HepG2 (cell line): Measurements from ENCODE around the gene NMUR2. TPM values are rescaled to one million over a fixed set of nuclear protein-coding genes. Genes with fewer than 3 reads are reported as not detected.

Source experiments
- ATAC-seq: fragments of 200-7000 bp; cut with Tn5 transposase; 3 replicates; pipeline ENCODE4 v1.9.1; 2020; ENCODE audit warnings: mild to moderate bottlenecking, moderate library complexity
- BruUV-seq: library from RNA; stranded (reverse); fragments of 400-500 nt; replicated peaks from 2 replicates; lab custom pipeline; 2021; lab: Mats Ljungman, UMichigan
- CTCF ChIA-PET: fragments of 300-600 bp; formaldehyde crosslinking; extraction: SDS; loops from one replicate; lab custom pipeline; 2021; ENCODE audit warnings: low total read pairs, inconsistent platforms, low intra/inter-chr PET ratio; lab: Yijun Ruan, JAX
- POLR2A ChIA-PET: fragments of 350-600 bp; sonication (Branson Sonifier 250); formaldehyde crosslinking; loops from one replicate; lab custom pipeline; 2020; ENCODE audit warnings: antibody characterized with exemption, inconsistent platforms; lab: Yijun Ruan, JAX
- DNase-seq: peaks from one replicate; pipeline ENCODE4 v3.0.0-alpha.2; 2015; ENCODE audit warnings: low spot score
- FAIRE-seq: peaks from 3 replicates; lab custom pipeline; 2011; peaks lifted over from hg19 to GRCh38; lab: Jason Lieb, UNC
- H2AFZ ChIP-seq: one replicate; pipeline ENCODE4 v1.6.1; 2011; ENCODE audit warnings: low read length, inconsistent platforms
- H3K27ac ChIP-seq: fragments of 300-600 bp; 3 replicates; pipeline ENCODE4 v1.8.0; 2011; ENCODE audit warnings: mixed run types, mild to moderate bottlenecking, mixed read lengths, low read length, inconsistent platforms; ENCODE audit not compliant: insufficient read depth; ENCODE audit errors: extremely low read length
- H3K27me3 ChIP-seq, 2 experiments: fragments of 200-600 bp in 1 of 2; 2 replicates in 1 of 2; 3 replicates in 1 of 2; pipeline versions ENCODE4 v1.6.0 to v1.8.0; 2011; ENCODE audit warnings: low read length in 2 of 2, mild to moderate bottlenecking in 2 of 2, moderate library complexity in 2 of 2, inconsistent platforms in 1 of 2; ENCODE audit not compliant: insufficient read depth in 2 of 2, control insufficient read depth in 1 of 2
- H3K36me3 ChIP-seq, 2 experiments: fragments of 200-600 bp in 1 of 2; replicated peaks in 1 of 2; 2 replicates in 1 of 2; 3 replicates in 1 of 2; pipeline versions ENCODE4 v1.5.1 to v1.8.0; 2011; ENCODE audit warnings: low read length in 2 of 2, inconsistent platforms in 1 of 2; ENCODE audit not compliant: insufficient read depth in 2 of 2, control insufficient read depth in 1 of 2
- H3K4me1 ChIP-seq: 2 replicates; pipeline ENCODE4 v1.5.1; 2012; ENCODE audit warnings: low read length, inconsistent platforms; ENCODE audit not compliant: insufficient read depth
- H3K4me2 ChIP-seq: 2 replicates; pipeline ENCODE4 v1.6.0; 2011; ENCODE audit warnings: low read depth, low read length, inconsistent platforms
- H3K4me3 ChIP-seq, 3 experiments: fragments of 200-600 bp in 1 of 3; sonication (generic), shearing (Covaris generic) in 1 of 3; replicated peaks in 1 of 3; 2 replicates each; pipeline ENCODE4 v1.5.1; 2011 to 2016; ENCODE audit warnings: low read length in 3 of 3, inconsistent platforms in 2 of 3, low read depth in 2 of 3, mild to moderate bottlenecking in 2 of 3, control low read depth in 1 of 3, mixed read lengths in 1 of 3; ENCODE audit not compliant: insufficient read depth in 1 of 3
- H3K79me2 ChIP-seq: one replicate; pipeline ENCODE4 v1.6.1; 2011; ENCODE audit warnings: low read length, inconsistent platforms; ENCODE audit not compliant: insufficient read depth
- H3K9ac ChIP-seq: 2 replicates; pipeline ENCODE4 v1.6.0; 2011; ENCODE audit warnings: mild to moderate bottlenecking, low read depth, low read length, inconsistent platforms; ENCODE audit not compliant: insufficient read depth
- H3K9me3 ChIP-seq: 2 replicates; pipeline ENCODE4 v1.5.1; 2012; ENCODE audit warnings: mild to moderate bottlenecking, low read length
- H4K20me1 ChIP-seq: 2 replicates; pipeline ENCODE4 v1.6.0; 2011; ENCODE audit warnings: inconsistent platforms, mild to moderate bottlenecking, low read length, moderate library complexity; ENCODE audit not compliant: insufficient read depth
- BCLAF1 ChIP-seq: fragments of 450-650 bp; IDR thresholded peaks from 2 replicates; pipeline ENCODE4 v1.6.1; 2017; ENCODE audit warnings: mild to moderate bottlenecking
- CREB3 ChIP-seq: sonication (generic); formaldehyde crosslinking; IDR thresholded peaks from 2 replicates; pipeline ENCODE4 v1.5.0; 2020; ENCODE audit warnings: missing genetic modification reagents
- HES4 ChIP-seq: sonication (generic); formaldehyde crosslinking; IDR thresholded peaks from 2 replicates; pipeline ENCODE4 v1.9.0; 2021; ENCODE audit warnings: mild to moderate bottlenecking, missing genetic modification reagents, borderline replicate concordance
- HINFP ChIP-seq: sonication (generic); formaldehyde crosslinking; IDR thresholded peaks from 2 replicates; pipeline ENCODE4 v1.4.0; 2020; ENCODE audit warnings: low read depth, mild to moderate bottlenecking, missing genetic modification reagents
- ISL2 ChIP-seq: sonication (generic); formaldehyde crosslinking; IDR thresholded peaks from 2 replicates; pipeline ENCODE4 v1.5.0; 2020; ENCODE audit warnings: missing genetic modification reagents
- KLF13 ChIP-seq: sonication (generic); formaldehyde crosslinking; IDR thresholded peaks from 2 replicates; pipeline ENCODE4 v1.4.0; 2020; ENCODE audit warnings: mild to moderate bottlenecking, missing genetic modification reagents
- MIER3 ChIP-seq: IDR thresholded peaks from 2 replicates; pipeline ENCODE4 v1.6.1; 2016; ENCODE audit warnings: missing compliant biosample characterization, borderline replicate concordance
- MTERF4 ChIP-seq: sonication (generic); formaldehyde crosslinking; IDR thresholded peaks from 2 replicates; pipeline ENCODE4 v1.8.0; 2023; ENCODE audit warnings: mild to moderate bottlenecking, missing genetic modification reagents
- PHF8 ChIP-seq: sonication (generic); formaldehyde crosslinking; IDR thresholded peaks from 2 replicates; pipeline ENCODE4 v1.5.0; 2020; ENCODE audit warnings: missing genetic modification reagents
- TRAFD1 ChIP-seq: sonication (generic); formaldehyde crosslinking; IDR thresholded peaks from 2 replicates; pipeline ENCODE4 v1.5.1; 2020; ENCODE audit warnings: missing genetic modification reagents, mild to moderate bottlenecking, borderline replicate concordance
- ZBTB26 ChIP-seq: IDR thresholded peaks from 2 replicates; pipeline ENCODE4 v1.6.1; 2016; ENCODE audit warnings: missing compliant biosample characterization, missing genetic modification reagents, borderline replicate concordance
- ZNF543 ChIP-seq: sonication (generic); formaldehyde crosslinking; IDR thresholded peaks from 2 replicates; pipeline ENCODE4 v1.4.0; 2020; ENCODE audit warnings: mild to moderate bottlenecking, missing genetic modification reagents
- WGBS: methylation state at CpG from one replicate; pipeline ENCODE4 v1.1.6; 2017; ENCODE audit warnings: low lambda C conversion rate; 5-methylcytosine and 5-hydroxymethylcytosine counted together
- in situ Hi-C: cut with HindIII; loops from 2 replicates; pipeline ENCODE4 v1.10.0; 2017; ENCODE audit warnings: low pct_unique_long_range_greater_than_20kb; ENCODE audit not compliant: extremely low pct_ligation_motif_present
- intact Hi-C: fragments of 100-400 bp; cut with micrococcal nuclease; formaldehyde crosslinking; loops from one replicate; pipeline ENCODE4 v1.10.0; 2022; ENCODE audit not compliant: unreplicated experiment
- polyA plus RNA-seq, 8 experiments: library from polyadenylated mRNA; depleted of rRNA in 3 of 8; stranded (reverse) in 7 of 8; unstranded in 1 of 8; fragments of >200 nt; fragmentation: Illumina TruSeq in 4 of 8; extraction: Trizol in 4 of 8; gene quantifications; 2 replicates each; pipeline versions ENCODE4 v1.2.1 to v1.2.3, GENCODE V29; 2011 to 2016; ENCODE audit warnings: low read depth in 4 of 8, missing spikeins in 1 of 8, mixed read lengths in 1 of 8; ENCODE audit not compliant: insufficient read depth in 1 of 8
- total RNA-seq, 5 experiments: library from RNA; depleted of rRNA; stranded (reverse); fragments of >200 nt; fragmentation: Illumina TruSeq; extraction: Trizol; gene quantifications; 2 replicates each; pipeline ENCODE4 v1.2.3, GENCODE V29; 2016; ENCODE audit warnings: low read depth in 1 of 5

Gene NMUR2
- total and polyA plus RNA-seq, 2 of the 13 experiments (the other 11 are each of a cell fraction or from before 2014, with no cell fraction given): not detected

GRCh38 chr5:152356506-152356905 lies 48.6 kb downstream of the NMUR2 start (continued):
- no peak for TF ChIP-seq TRAFD1 (CRISPR knock-in tag)
- no peak for TF ChIP-seq ZBTB26 (CRISPR knock-in tag)
- no peak for TF ChIP-seq CREB3 (CRISPR knock-in tag)

- no peaks in the 10 kb centered on the region for H3K9me3 ChIP-seq
- H3K4me1 ChIP-seq: peaks cover 3% of the 10 kb centered on the region; the same call in 1 of the 2 replicates
- 0% methylated on average over 1 of the region's 1 CpG for WGBS
- no peak overlapping the region for H3K4me2 ChIP-seq
- FAIRE-seq (no peak), DNase-seq (no peak), ATAC-seq (no peak)
- no peak overlapping the region for H3K4me3 ChIP-seq
- H3K79me2 ChIP-seq: no peaks in the 10 kb centered on the region
- no peaks in the 10 kb centered on the region for H4K20me1 ChIP-seq
- H3K27ac ChIP-seq: no peak overlapping the region
- ChIA-PET CTCF (no interaction called here), POLR2A (no interaction called here)
- intact Hi-C loops (no loop called here), in situ Hi-C loops (no loop called here)
- no peak overlapping the region for H2AFZ ChIP-seq
- BruUV-seq: no TSS peak
- no peak overlapping the region for H3K9ac ChIP-seq
- H3K36me3 ChIP-seq: no peaks in the 10 kb centered on the region
- H3K27me3 ChIP-seq: no peaks in the 10 kb centered on the region; a peak in 2 of 5 replicates
- no peak for TF ChIP-seq KLF13 (CRISPR knock-in tag)
- no peak for TF ChIP-seq PHF8 (CRISPR knock-in tag)
- TF ChIP-seq ZNF543 (CRISPR knock-in tag): no peak
- TF ChIP-seq BCLAF1: no peak
- no peak for TF ChIP-seq MIER3 (CRISPR knock-in tag)
- no peak for TF ChIP-seq HINFP
- TF ChIP-seq MTERF4 (CRISPR knock-in tag): no peak
- no peak for TF ChIP-seq ISL2 (CRISPR knock-in tag)
- no peak for TF ChIP-seq HES4 (CRISPR knock-in tag)
These were observed 50.0 kb downstream of the NMUR2 start for GRCh38 chr5:152355061-152355460.
